K562 (cell line): ENCODE results near the gene PGM5. TPM values are rescaled to one million over a fixed set of nuclear protein-coding genes. Genes with fewer than 3 reads are reported as not detected.

Source experiments
- ATAC-seq: fragments of 200-7000 bp; cut with Tn5 transposase; 3 replicates; pipeline ENCODE4 v1.9.1; 2020; ENCODE audit warnings: moderate library complexity
- BruUV-seq: library from RNA; stranded (reverse); fragments of 400-500 nt; replicated peaks from 2 replicates; lab custom pipeline; 2021; lab: Mats Ljungman, UMichigan
- CTCF ChIA-PET: fragments of 300-600 bp; formaldehyde crosslinking; extraction: SDS; loops from one replicate; lab custom pipeline; 2021; ENCODE audit warnings: low intra/inter-chr PET ratio; lab: Yijun Ruan, JAX
- POLR2A ChIA-PET: fragments of 300-600, 350-650 bp; sonication (Branson Sonifier 250); formaldehyde crosslinking; extraction: SDS; loops from one replicate; lab custom pipeline; 2021; ENCODE audit warnings: antibody characterized with exemption, inconsistent platforms; lab: Yijun Ruan, JAX
- DNase-seq, 4 experiments: peaks; one replicate each; pipeline versions ENCODE4 v3.0.0 to v3.0.0-alpha.2; 2011 to 2018; ENCODE audit warnings: low spot score in 3 of 4, mixed read lengths in 3 of 4; ENCODE audit errors: extremely low read depth in 1 of 4
- FAIRE-seq: peaks from 2 replicates; lab custom pipeline; 2011; peaks lifted over from hg19 to GRCh38; lab: Jason Lieb, UNC
- H2AFZ ChIP-seq: 2 replicates; pipeline ENCODE4 v1.6.0; 2011; ENCODE audit warnings: low read depth, low read length, control low read depth, inconsistent platforms
- H3K27ac ChIP-seq: fragments of 200-600 bp; 3 replicates; pipeline ENCODE4 v1.8.0; 2011; ENCODE audit warnings: low read depth, mild to moderate bottlenecking, control low read depth, inconsistent platforms, low read length, moderate library complexity, mixed read lengths; ENCODE audit errors: extremely low read depth
- H3K27me3 ChIP-seq, 2 experiments: fragments of 300-600 bp in 1 of 2; 2 replicates in 1 of 2; 3 replicates in 1 of 2; pipeline versions ENCODE4 v1.6.0 to v1.8.0; 2011; ENCODE audit warnings: inconsistent platforms in 2 of 2, low read length in 2 of 2, mild to moderate bottlenecking in 1 of 2, mixed read lengths in 1 of 2, moderate library complexity in 1 of 2; ENCODE audit not compliant: control insufficient read depth in 2 of 2, insufficient read depth in 2 of 2
- H3K36me3 ChIP-seq: fragments of 300-600 bp; 3 replicates; pipeline ENCODE4 v1.8.0; 2011; ENCODE audit warnings: mild to moderate bottlenecking, low read length, inconsistent platforms; ENCODE audit not compliant: control insufficient read depth, insufficient read depth
- H3K4me1 ChIP-seq, 2 experiments: fragments of 200-600 bp in 1 of 2; replicated peaks in 1 of 2; 2 replicates in 1 of 2; 3 replicates in 1 of 2; pipeline versions ENCODE4 v1.5.1 to v1.8.0; 2011; ENCODE audit warnings: inconsistent platforms in 2 of 2, low read length in 2 of 2, mild to moderate bottlenecking in 1 of 2, mixed read lengths in 1 of 2, moderate library complexity in 1 of 2; ENCODE audit not compliant: control insufficient read depth in 2 of 2, insufficient read depth in 2 of 2
- H3K4me2 ChIP-seq: 2 replicates; pipeline ENCODE4 v1.6.1; 2011; ENCODE audit warnings: low read length, control low read depth, inconsistent platforms, mixed read lengths; ENCODE audit not compliant: insufficient read depth
- H3K4me3 ChIP-seq: fragments of 200-600 bp; sonication (generic), shearing (Covaris generic); 2 replicates; pipeline ENCODE4 v1.5.1; 2016; ENCODE audit warnings: control low read depth, inconsistent platforms
- H3K79me2 ChIP-seq: fragments of 200-600 bp; 3 replicates; pipeline ENCODE4 v1.8.0; 2011; ENCODE audit warnings: low read length, inconsistent platforms; ENCODE audit not compliant: control insufficient read depth, insufficient read depth
- H3K9ac ChIP-seq, 2 experiments: 2 replicates each; pipeline versions ENCODE4 v1.6.0 to v1.6.1; 2011; ENCODE audit warnings: low read depth in 2 of 2, low read length in 2 of 2, control low read depth in 1 of 2, inconsistent platforms in 1 of 2, mild to moderate bottlenecking in 1 of 2, mixed read lengths in 1 of 2; ENCODE audit not compliant: insufficient read depth in 1 of 2
- H3K9me1 ChIP-seq: one replicate; pipeline ENCODE4 v1.6.0; 2011; ENCODE audit warnings: inconsistent platforms, mild to moderate bottlenecking, low read length, moderate library complexity; ENCODE audit not compliant: control insufficient read depth, insufficient read depth
- H3K9me3 ChIP-seq: replicated peaks from 2 replicates; pipeline ENCODE4 v1.5.1; 2011; ENCODE audit warnings: low read depth, low read length, inconsistent platforms; ENCODE audit not compliant: control insufficient read depth, insufficient read depth
- H4K20me1 ChIP-seq: replicated peaks from 2 replicates; pipeline ENCODE4 v1.6.1; 2011; ENCODE audit warnings: low read length, inconsistent platforms, mixed read lengths; ENCODE audit not compliant: control insufficient read depth, insufficient read depth
- ATF2 ChIP-seq: sonication (generic); formaldehyde crosslinking; IDR thresholded peaks from 2 replicates; pipeline ENCODE4 v1.8.1; 2022; ENCODE audit warnings: missing genetic modification reagents
- CHAMP1 ChIP-seq: fragments of 450-650 bp; IDR thresholded peaks from 2 replicates; pipeline ENCODE4 v1.6.1; 2016; ENCODE audit warnings: mild to moderate bottlenecking
- RB1 ChIP-seq: fragments of 450-650 bp; IDR thresholded peaks from 2 replicates; pipeline ENCODE4 v1.6.1; 2017; ENCODE audit warnings: low read depth, mild to moderate bottlenecking
- SAP30 ChIP-seq: fragments of 200-600 bp; sonication (generic); IDR thresholded peaks from 2 replicates; pipeline ENCODE4 v1.6.1; 2012; ENCODE audit warnings: borderline replicate concordance, low read depth, mild to moderate bottlenecking, moderate library complexity, low read length, control low read depth, inconsistent platforms; ENCODE audit not compliant: insufficient read depth, poor library complexity, severe bottlenecking
- SNIP1 ChIP-seq: fragments of 450-650 bp; IDR thresholded peaks from 2 replicates; pipeline ENCODE4 v1.7.1; 2017; ENCODE audit warnings: low read depth, mild to moderate bottlenecking
- SOX6 ChIP-seq: fragments of 450-650 bp; IDR thresholded peaks from 2 replicates; pipeline ENCODE4 v1.6.1; 2014; ENCODE audit warnings: mild to moderate bottlenecking
- ZNF764 ChIP-seq: fragments of 250-450 bp; sonication (Bioruptor Pico); IDR thresholded peaks from 2 replicates; pipeline ENCODE4 v1.4.0; 2020; ENCODE audit warnings: low read depth, mild to moderate bottlenecking, moderate library complexity
- WGBS: fragments of 100-300 bp; shearing (Covaris generic); methylation state at CpG from one replicate; pipeline ENCODE4 v1.1.6; 2016; ENCODE audit warnings: low coverage, mixed read lengths; ENCODE audit not compliant: insufficient coverage; ENCODE audit errors: missing lambda C conversion rate; 5-methylcytosine and 5-hydroxymethylcytosine counted together
- in situ Hi-C: fragments of 300-500 bp; cut with MboI; formaldehyde crosslinking; loops from 4 replicates; pipeline ENCODE4 v1.15.0; 2018; ENCODE audit warnings: inconsistent platforms, mixed read lengths
- intact Hi-C: fragments of 100-400 bp; cut with micrococcal nuclease; formaldehyde crosslinking; loops from 2 replicates; pipeline ENCODE4 v1.14.2; 2022
- polyA plus RNA-seq, 8 experiments: library from polyadenylated mRNA; depleted of rRNA in 4 of 8; stranded (reverse) in 5 of 8; unstranded in 3 of 8; fragments of >200 nt; fragmentation: Nextera tagmentation in 2 of 8; fragmentation: Illumina TruSeq in 1 of 8; extraction: Ambion mirVana in 2 of 8; extraction: Trizol in 1 of 8; gene quantifications; 2 replicates each; pipeline versions ENCODE4 v1.2.1 to v1.2.3, GENCODE V29; 2011 to 2014; ENCODE audit warnings: inconsistent platforms in 1 of 8, missing spikeins in 1 of 8
- total RNA-seq, 7 experiments: library from RNA; depleted of rRNA in 6 of 7; stranded (reverse); fragments of >200 nt in 6 of 7; fragmentation: Illumina TruSeq in 2 of 7; extraction: Trizol in 2 of 7; gene quantifications; 2 replicates each; pipeline versions ENCODE4 v1.2.1 to v1.2.3, GENCODE V29; 2011 to 2021; ENCODE audit warnings: low replicate concordance in 1 of 7
- TF ChIP-seq, protein P1 (sequence below), 2 experiments: fragments of 450-650 bp; conservative IDR thresholded peaks; 2 replicates each; pipeline ENCODE4 v1.6.1; 2017; ENCODE audit warnings: mild to moderate bottlenecking in 2 of 2, moderate library complexity in 2 of 2
- TF ChIP-seq, protein P2 (sequence below): fragments of 250-450 bp; sonication (Bioruptor Pico); IDR thresholded peaks from 2 replicates; pipeline ENCODE4 v1.8.0; 2022; ENCODE audit warnings: moderate library complexity, mild to moderate bottlenecking, inconsistent platforms
- TF ChIP-seq, protein P3 (sequence below): sonication (generic); formaldehyde crosslinking; IDR thresholded peaks from 2 replicates; pipeline ENCODE4 v1.8.1; 2023; ENCODE audit warnings: missing genetic modification reagents, mild to moderate bottlenecking, borderline replicate concordance

Gene PGM5
- total and polyA plus RNA-seq, 9 of the 15 experiments (the other 6 are each of a cell fraction or from before 2014, with no cell fraction given): 0.03 to 0.24 (median 0.15) TPM; not detected in 1

DNA sequence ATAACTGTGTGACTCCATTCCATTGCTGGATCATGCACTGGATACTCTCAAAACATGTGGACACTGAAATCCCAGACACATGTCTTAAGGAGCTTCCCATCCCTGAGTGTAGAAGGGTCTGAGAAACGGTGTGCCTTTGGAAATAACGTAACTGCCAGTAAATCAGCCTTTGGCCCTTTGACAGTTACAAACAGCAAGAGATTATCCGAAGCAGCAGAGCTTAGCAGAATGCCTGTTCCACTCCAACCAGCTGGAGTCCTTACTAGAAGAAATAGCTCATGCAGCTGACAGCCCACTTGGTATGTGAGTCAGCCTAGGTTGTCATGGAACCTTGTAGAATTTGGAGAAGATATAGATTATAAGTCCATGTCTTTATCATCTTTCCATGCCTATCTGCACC, 177.3 kb downstream of the PGM5 start:
- H3K9ac ChIP-seq: no peak overlapping the region
- ATAC-seq (no peak), DNase-seq (no peak), FAIRE-seq (no peak)
- H2AFZ ChIP-seq: no peak overlapping the region
- 0% methylated on average over 3 of the region's 3 CpGs for WGBS
- no peaks in the 10 kb centered on the region for H3K79me2 ChIP-seq
- H4K20me1 ChIP-seq: no peaks in the 10 kb centered on the region
- BruUV-seq: no TSS peak
- H3K9me1 ChIP-seq: no peaks in the 10 kb centered on the region
- H3K4me1 ChIP-seq: no peaks in the 10 kb centered on the region
- H3K36me3 ChIP-seq: no peaks in the 10 kb centered on the region
- ChIA-PET CTCF (no interaction called here), POLR2A (interaction anchor here (0.9 kb wide), 1 partner anchor 59 kb away, joined by 3 read pairs; no protein-coding TSS in a partner anchor)
- no peaks in the 10 kb centered on the region for H3K9me3 ChIP-seq
- H3K4me2 ChIP-seq: no peak overlapping the region
- H3K4me3 ChIP-seq: no peak overlapping the region
- in situ Hi-C loops: no loop called here
- H3K27me3 ChIP-seq: peaks cover 0 to 10% of the 10 kb centered on the region in 2 experiments; a peak in 3 of 5 replicates
- no peak overlapping the region for H3K27ac ChIP-seq
- intact Hi-C loops: no loop called here
- TF ChIP-seq, protein P1, sequence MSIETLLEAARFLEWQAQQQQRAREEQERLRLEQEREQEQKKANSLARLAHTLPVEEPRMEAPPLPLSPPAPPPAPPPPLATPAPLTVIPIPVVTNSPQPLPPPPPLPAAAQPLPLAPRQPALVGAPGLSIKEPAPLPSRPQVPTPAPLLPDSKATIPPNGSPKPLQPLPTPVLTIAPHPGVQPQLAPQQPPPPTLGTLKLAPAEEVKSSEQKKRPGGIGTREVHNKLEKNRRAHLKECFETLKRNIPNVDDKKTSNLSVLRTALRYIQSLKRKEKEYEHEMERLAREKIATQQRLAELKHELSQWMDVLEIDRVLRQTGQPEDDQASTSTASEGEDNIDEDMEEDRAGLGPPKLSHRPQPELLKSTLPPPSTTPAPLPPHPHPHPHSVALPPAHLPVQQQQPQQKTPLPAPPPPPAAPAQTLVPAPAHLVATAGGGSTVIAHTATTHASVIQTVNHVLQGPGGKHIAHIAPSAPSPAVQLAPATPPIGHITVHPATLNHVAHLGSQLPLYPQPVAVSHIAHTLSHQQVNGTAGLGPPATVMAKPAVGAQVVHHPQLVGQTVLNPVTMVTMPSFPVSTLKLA (conservative IDR thresholded peaks at IDR 0.05): no peak
- no peak for TF ChIP-seq CHAMP1
- TF ChIP-seq RB1: no peak
- no peak for TF ChIP-seq ATF2 (CRISPR knock-in tag)
- TF ChIP-seq SAP30: no peak
- TF ChIP-seq SOX6: no peak
- TF ChIP-seq, protein P2, sequence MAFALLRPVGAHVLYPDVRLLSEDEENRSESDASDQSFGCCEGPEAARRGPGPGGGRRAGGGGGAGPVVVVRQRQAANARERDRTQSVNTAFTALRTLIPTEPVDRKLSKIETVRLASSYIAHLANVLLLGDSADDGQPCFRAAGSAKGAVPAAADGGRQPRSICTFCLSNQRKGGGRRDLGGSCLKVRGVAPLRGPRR (CRISPR knock-in tag): no peak
- TF ChIP-seq, protein P3, sequence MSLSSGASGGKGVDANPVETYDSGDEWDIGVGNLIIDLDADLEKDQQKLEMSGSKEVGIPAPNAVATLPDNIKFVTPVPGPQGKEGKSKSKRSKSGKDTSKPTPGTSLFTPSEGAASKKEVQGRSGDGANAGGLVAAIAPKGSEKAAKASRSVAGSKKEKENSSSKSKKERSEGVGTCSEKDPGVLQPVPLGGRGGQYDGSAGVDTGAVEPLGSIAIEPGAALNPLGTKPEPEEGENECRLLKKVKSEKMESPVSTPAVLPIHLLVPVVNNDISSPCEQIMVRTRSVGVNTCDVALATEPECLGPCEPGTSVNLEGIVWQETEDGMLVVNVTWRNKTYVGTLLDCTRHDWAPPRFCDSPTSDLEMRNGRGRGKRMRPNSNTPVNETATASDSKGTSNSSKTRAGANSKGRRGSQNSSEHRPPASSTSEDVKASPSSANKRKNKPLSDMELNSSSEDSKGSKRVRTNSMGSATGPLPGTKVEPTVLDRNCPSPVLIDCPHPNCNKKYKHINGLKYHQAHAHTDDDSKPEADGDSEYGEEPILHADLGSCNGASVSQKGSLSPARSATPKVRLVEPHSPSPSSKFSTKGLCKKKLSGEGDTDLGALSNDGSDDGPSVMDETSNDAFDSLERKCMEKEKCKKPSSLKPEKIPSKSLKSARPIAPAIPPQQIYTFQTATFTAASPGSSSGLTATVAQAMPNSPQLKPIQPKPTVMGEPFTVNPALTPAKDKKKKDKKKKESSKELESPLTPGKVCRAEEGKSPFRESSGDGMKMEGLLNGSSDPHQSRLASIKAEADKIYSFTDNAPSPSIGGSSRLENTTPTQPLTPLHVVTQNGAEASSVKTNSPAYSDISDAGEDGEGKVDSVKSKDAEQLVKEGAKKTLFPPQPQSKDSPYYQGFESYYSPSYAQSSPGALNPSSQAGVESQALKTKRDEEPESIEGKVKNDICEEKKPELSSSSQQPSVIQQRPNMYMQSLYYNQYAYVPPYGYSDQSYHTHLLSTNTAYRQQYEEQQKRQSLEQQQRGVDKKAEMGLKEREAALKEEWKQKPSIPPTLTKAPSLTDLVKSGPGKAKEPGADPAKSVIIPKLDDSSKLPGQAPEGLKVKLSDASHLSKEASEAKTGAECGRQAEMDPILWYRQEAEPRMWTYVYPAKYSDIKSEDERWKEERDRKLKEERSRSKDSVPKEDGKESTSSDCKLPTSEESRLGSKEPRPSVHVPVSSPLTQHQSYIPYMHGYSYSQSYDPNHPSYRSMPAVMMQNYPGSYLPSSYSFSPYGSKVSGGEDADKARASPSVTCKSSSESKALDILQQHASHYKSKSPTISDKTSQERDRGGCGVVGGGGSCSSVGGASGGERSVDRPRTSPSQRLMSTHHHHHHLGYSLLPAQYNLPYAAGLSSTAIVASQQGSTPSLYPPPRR (CRISPR knock-in tag): no peak
- no peak for TF ChIP-seq ZNF764 (CRISPR knock-in tag)
- no peak for TF ChIP-seq SNIP1
